GM10266 (cell line): ENCODE data around the gene TTC19.
"Not testable (repeated sequence)": the region's sequence is repeated elsewhere in the genome, so short reads cannot be mapped to it uniquely, and the experiment has no call there.

ENCODE experiments used
- DNase-seq: peaks from one replicate; pipeline ENCODE4 v3.0.0; 2012; ENCODE audit errors: extremely low spot score
- CTCF ChIP-seq: IDR thresholded peaks from 2 replicates; pipeline ENCODE4 v1.5.1; 2012; ENCODE audit warnings: mild to moderate bottlenecking, low read depth; ENCODE audit not compliant: control insufficient read depth, insufficient read depth; ENCODE audit errors: missing control alignments

The TTC19 gene

DNA sequence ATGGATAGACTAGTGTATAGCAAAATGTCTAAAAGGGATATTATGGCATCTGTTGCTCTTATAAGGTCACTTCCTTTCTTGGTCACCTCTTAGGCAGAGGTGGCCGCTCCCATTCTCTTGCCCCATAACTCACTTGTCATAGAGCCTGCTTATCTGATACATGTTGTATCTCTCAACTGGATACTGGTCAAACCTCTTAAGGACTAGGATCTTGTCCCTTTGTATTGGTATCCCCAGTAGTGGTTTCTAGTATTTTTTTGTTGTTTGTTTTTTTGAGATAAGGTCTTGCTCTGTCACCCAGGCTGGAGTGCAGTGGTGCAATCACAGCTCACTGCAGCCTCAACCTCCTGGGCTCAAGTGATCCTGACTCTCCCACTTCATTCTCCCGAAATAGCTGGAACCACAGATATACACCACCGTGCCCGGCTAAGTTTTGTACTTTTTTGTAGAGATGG lies 27.1 kb upstream of the TTC19 start:
- no peak for DNase-seq

GRCh38 chr17:15973016-15973415 lies 26.6 kb upstream of the TTC19 start:
- TF ChIP-seq CTCF: no peak
- DNase-seq: no peak

More for the DNA sequence above, 27.1 kb upstream of the TTC19 start:
- TF ChIP-seq CTCF: no peak

- DNase-seq: no peak
- no peak for TF ChIP-seq CTCF
Measured at GRCh38 chr17:15973834-15974233, 25.8 kb upstream of the TTC19 start.

DNA sequence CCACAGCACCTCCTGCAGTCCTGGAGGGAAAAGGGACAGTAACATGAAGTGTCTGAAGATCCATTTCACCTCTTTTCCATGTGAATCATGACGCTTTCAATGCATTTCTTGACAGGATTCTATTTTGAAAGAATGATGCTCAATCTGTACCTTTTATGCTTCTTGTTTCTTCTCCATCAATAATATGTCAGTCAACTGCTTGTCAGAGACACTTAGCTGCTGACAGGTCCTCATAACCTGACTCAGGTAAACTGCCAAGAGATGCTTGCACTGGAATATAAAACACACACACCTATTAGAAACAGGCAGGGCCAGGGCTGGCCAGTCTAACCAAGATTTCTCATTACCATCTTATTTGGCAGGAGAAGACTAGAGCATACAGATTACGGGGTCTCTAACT lies 21.7 kb upstream of the TTC19 start:
- TF ChIP-seq CTCF: no peak

DNA sequence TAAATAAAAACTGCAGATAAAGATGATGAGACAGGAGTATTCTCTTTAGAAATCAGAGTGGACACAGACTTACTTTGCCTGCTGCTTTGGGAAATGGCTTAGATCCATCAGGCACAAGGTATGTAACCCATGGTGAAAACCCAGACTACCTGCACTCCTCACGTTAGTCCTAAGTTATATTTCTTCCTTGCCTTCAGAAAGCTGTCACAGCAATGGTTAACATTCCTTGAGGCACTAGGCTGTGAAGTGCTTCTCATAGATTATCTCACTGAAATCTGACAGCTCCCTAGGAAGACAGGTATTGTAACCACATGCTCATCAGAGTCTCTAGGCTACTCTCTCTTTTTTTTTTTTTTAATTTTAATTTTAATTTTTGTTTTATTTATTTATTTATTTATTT lies 21.0 kb upstream of the TTC19 start:
- TF ChIP-seq CTCF: no peak
- DNase-seq: no peak

More for the DNA sequence above, 21.7 kb upstream of the TTC19 start:
- no peak for DNase-seq

DNA sequence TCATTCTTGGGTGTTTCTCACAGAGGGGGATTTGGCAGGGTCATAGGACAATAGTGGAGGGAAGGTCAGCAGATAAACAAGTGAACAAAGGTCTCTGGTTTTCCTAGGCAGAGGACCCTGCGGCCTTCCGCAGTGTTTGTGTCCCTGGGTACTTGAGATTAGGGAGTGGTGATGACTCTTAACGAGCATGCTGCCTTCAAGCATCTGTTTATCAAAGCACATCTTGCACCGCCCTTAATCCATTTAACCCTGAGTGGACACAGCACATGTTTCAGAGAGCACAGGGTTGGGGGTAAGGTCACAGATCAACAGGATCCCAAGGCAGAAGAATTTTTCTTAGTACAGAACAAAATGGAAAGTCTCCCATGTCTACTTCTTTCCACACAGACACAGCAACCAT lies 20.6 kb upstream of the TTC19 start:
- not testable (repeated sequence) for DNase-seq

DNA sequence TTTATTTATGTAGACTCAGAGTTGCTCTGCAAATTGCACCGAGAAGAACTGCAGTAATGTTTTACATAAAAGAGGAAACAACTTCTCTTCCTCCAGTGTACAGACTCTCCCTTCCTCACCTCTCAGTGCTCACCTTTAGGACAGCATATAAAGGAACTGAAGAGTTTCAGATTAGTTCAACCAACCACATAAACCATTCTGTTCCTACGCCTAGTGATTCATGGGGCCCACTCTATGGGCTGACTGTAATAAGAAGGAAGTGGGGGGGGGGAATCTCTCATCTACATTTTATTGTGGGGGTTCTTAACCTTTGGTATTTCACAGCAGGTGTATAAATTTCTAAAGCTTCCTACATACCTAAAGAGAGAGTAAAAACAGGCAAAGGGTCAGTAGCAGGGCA lies 18.4 kb upstream of the TTC19 start:
- no peak for TF ChIP-seq CTCF
- DNase-seq: peak; percentile 55
